ENCODE data around the gene PDCD1. TPM values are rescaled to one million over a fixed set of nuclear protein-coding genes. Genes with fewer than 3 reads are reported as not detected.

The PDCD1 gene
- total RNA-seq, 1 donor from 2014 or later: not detected

DNA sequence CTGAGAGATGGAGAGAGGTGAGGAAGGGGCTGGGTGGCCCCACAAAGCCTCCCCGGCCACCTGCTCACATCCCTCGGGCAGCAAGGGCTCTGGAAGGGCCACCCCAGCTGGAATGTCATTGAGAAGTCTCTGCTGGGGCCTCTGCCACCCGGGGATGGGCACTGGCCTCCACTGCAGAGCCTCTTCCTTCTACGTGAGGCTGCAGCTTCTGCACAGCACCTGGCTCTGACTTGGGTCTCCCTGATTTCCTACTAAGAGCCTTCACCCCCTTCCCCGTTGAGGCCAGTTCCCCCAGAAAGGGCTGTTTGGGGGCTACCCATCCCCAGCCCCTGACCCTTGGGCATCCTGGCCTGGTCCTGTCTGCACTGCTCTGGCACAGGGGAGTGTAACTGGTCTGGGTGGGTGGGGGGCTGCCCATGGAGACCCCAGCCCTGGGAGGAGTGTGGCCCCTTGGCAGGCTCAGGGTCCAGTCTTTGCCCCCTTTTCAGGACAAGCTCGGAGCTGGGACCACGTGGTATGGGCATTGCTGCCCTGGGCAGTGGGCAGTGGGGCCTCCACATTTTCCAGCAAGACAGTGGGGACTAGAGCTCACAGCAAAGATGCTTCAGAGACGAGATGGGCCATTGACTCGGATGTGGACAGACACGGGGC, 5.6 kb downstream of the PDCD1 start:
- TF ChIP-seq, protein P1, sequence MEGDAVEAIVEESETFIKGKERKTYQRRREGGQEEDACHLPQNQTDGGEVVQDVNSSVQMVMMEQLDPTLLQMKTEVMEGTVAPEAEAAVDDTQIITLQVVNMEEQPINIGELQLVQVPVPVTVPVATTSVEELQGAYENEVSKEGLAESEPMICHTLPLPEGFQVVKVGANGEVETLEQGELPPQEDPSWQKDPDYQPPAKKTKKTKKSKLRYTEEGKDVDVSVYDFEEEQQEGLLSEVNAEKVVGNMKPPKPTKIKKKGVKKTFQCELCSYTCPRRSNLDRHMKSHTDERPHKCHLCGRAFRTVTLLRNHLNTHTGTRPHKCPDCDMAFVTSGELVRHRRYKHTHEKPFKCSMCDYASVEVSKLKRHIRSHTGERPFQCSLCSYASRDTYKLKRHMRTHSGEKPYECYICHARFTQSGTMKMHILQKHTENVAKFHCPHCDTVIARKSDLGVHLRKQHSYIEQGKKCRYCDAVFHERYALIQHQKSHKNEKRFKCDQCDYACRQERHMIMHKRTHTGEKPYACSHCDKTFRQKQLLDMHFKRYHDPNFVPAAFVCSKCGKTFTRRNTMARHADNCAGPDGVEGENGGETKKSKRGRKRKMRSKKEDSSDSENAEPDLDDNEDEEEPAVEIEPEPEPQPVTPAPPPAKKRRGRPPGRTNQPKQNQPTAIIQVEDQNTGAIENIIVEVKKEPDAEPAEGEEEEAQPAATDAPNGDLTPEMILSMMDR (IDR thresholded peaks at IDR 0.05): no peak
- Mint-ChIP-seq H3K27me3 (ENCODE audit: low read depth) (peaks cover 4% of the 10 kb centered on the region), H3K4me1 (ENCODE audit: low read depth) (peaks cover 18% of the 10 kb centered on the region), H3K9me3 (ENCODE audit: low read depth) (no peaks in the 10 kb centered on the region), H3K36me3 (ENCODE audit: low read depth) (no peaks in the 10 kb centered on the region), H3K27ac (ENCODE audit: unreplicated experiment) (no peak overlapping the region), H3K4me3 (ENCODE audit: unreplicated experiment) (no peak overlapping the region)
- DNase-seq (ENCODE audit: low spot score): no peak

DNA sequence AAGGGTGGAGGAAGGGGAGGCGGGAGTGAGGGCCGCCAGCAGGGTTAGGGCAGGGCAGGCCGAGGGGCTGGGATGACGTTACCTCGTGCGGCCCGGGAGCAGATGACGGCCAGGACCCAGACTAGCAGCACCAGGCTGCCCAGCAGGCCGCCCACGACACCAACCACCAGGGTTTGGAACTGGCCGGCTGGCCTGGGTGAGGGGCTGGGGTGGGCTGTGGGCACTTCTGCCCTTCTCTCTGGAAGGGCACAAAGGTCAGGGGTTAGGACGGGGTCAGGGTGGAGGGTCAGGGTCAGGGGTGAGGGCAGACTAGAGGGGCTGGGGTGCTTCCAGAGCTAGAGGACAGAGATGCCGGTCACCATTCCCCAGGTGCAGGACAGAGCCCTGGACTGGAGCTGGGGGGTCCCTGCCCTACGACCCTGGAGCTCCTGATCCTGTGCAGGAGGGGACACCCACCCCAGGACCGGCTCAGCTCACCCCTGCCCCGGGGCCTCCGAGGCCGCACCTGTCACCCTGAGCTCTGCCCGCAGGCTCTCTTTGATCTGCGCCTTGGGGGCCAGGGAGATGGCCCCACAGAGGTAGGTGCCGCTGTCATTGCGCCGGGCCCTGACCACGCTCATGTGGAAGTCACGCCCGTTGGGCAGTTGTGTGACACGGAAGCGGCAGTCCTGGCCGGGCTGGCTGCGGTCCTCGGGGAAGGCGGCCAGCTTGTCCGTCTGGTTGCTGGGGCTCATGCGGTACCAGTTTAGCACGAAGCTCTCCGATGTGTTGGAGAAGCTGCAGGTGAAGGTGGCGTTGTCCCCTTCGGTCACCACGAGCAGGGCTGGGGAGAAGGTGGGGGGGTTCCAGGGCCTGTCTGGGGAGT, 6.3 kb downstream of the PDCD1 start:
- Mint-ChIP-seq H3K27ac (ENCODE audit: unreplicated experiment) (no peak overlapping the region), H3K4me1 (ENCODE audit: low read depth) (peaks cover 18% of the 10 kb centered on the region)
- no peak for DNase-seq (ENCODE audit: low spot score)

DNA sequence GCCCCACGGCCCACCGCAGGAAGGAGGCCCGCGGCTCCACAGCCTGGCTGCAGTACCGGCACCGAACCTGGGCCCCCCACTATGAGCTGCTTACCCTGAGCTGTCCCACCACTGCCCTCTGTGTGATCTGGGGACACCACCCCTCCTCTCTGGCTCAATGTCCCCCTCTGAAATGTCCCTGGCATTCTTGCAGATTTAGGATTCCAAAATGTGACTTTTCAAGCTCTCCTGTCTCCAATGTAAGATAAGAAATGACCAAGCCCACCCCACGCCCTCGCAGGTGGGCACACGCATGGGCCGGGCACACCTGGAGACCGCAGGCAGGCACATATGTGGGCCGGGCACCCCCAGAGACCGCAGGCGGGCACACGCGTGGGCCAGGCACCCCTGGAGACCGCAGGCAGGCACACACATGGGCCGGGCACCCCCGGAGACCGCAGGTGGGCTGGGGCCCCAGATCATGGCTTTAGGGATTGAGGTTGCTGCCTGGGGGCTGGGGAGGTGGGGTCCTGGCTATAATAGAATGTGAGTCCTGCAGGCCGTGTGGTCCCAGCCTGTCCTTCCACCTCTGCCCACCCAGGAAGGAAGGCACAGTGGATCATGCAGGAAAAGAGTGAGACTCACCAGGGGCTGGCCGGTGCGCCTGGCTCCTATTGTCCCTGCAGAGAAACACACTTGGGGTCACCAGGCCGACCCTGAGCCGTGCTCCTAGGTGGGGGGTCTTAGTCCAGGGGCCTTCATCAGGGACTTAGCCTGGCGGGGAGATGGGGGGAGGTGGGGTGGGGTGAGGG, 7.2 kb downstream of the PDCD1 start:
- H3K4me3 Mint-ChIP-seq (ENCODE audit: unreplicated experiment): no peak overlapping the region
- H3K27me3 Mint-ChIP-seq (ENCODE audit: low read depth): peaks cover 6% of the 10 kb centered on the region
- peaks cover 18% of the 10 kb centered on the region for H3K4me1 Mint-ChIP-seq (ENCODE audit: low read depth)
- DNase-seq (ENCODE audit: low spot score): no peak
- H3K36me3 Mint-ChIP-seq (ENCODE audit: low read depth): no peaks in the 10 kb centered on the region
- H3K27ac Mint-ChIP-seq (ENCODE audit: unreplicated experiment): no peak overlapping the region
- TF ChIP-seq, protein P1 (IDR thresholded peaks at IDR 0.05): no peak
- no peaks in the 10 kb centered on the region for H3K9me3 Mint-ChIP-seq (ENCODE audit: low read depth)

More for the DNA sequence above, 6.3 kb downstream of the PDCD1 start:
- TF ChIP-seq, protein P1 (IDR thresholded peaks at IDR 0.05): no peak
- H3K9me3 Mint-ChIP-seq (ENCODE audit: low read depth): no peaks in the 10 kb centered on the region
- H3K4me3 Mint-ChIP-seq (ENCODE audit: unreplicated experiment): no peak overlapping the region
- H3K36me3 Mint-ChIP-seq (ENCODE audit: low read depth): no peaks in the 10 kb centered on the region
- H3K27me3 Mint-ChIP-seq (ENCODE audit: low read depth): peaks cover 4% of the 10 kb centered on the region

DNA sequence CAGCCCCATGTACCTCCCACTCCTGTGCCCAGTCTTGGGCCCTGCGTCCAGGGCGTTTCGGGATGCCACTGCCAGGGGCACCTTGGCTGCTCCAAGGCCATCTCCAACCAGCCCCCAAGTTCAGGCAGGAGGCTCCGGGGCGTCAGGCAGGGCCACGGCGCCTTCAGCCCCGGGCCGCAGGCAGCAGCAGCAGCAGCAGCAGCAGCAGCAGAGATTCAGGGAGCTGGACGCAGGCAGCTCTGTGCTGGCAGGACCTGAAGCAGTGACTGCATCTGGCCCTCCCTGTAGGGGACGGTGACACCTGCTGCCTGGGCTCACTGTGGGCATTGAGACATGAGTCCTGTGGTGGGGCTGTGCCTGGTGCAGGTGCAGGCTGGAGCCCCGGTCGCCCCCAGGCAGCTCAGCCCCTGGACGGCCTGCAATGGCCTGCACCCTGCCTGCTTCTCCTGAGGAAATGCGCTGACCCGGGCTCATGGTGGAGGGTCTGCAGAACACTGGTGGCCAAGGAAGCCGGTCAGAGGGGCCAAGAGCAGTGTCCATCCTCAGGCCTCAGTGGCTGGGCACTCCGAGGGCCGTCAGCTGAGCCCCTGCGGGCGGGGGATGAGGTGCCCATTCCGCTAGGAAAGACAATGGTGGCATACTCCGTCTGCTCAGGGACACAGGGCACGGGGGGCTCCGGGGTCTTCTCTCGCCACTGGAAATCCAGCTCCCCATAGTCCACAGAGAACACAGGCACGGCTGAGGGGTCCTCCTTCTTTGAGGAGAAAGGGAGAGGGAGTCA, 8.0 kb downstream of the PDCD1 start:
- Mint-ChIP-seq H3K27ac (ENCODE audit: unreplicated experiment) (no peak overlapping the region), H3K4me1 (ENCODE audit: low read depth) (peaks cover 22% of the 10 kb centered on the region), H3K4me3 (ENCODE audit: unreplicated experiment) (no peak overlapping the region), H3K36me3 (ENCODE audit: low read depth) (no peaks in the 10 kb centered on the region), H3K9me3 (ENCODE audit: low read depth) (no peaks in the 10 kb centered on the region), H3K27me3 (ENCODE audit: low read depth) (peaks cover 12% of the 10 kb centered on the region)
- DNase-seq (ENCODE audit: low spot score): no peak
- TF ChIP-seq, protein P1 (IDR thresholded peaks at IDR 0.05): no peak

Data from chondrocyte (in vitro differentiated cells).